Esophagus squamous epithelium (tissue), 5 donors: ENCODE data around the gene DLG3. TPM values are rescaled to one million over a fixed set of nuclear protein-coding genes. Genes with fewer than 3 reads are reported as not detected.
"Not testable (repeated sequence)": the region's sequence is repeated elsewhere in the genome, so short reads cannot be mapped to it uniquely, and the experiment has no call there.

Experiments used
- DNase-seq: peaks from one replicate; lab custom pipeline; 2025; lab: John Stamatoyannopoulos, UW
- H3K27ac ChIP-seq, 4 donors: fragments of 200-600 bp; sonication (generic); one replicate each; pipeline ENCODE4 v1.5.1; 2016 to 2019; ENCODE audit warnings: mild to moderate bottlenecking in 1 of 4
- H3K27me3 ChIP-seq, 4 donors: fragments of 200-600 bp; sonication (generic); 1 replicate in 3 of 4; 2 replicates in 1 of 4; pipeline versions ENCODE4 v1.5.1 to v1.6.0; 2017 to 2021; ENCODE audit warnings: antibody characterized with exemption in 1 of 4
- H3K36me3 ChIP-seq, 3 donors: fragments of 200-600 bp; sonication (generic); one replicate each; pipeline ENCODE4 v1.5.1; 2016 to 2019
- H3K4me1 ChIP-seq, 3 donors: fragments of 200-600 bp; sonication (generic); one replicate each; pipeline ENCODE4 v1.5.1; 2017 to 2019
- H3K4me3 ChIP-seq, 4 donors: fragments of 200-600 bp; sonication (generic); 1 replicate in 3 of 4; 2 replicates in 1 of 4; pipeline ENCODE4 v1.5.1; 2016 to 2019; ENCODE audit warnings: mild to moderate bottlenecking in 2 of 4, moderate library complexity in 1 of 4
- H3K9me3 ChIP-seq, 3 donors: fragments of 200-600 bp; sonication (generic); one replicate each; pipeline ENCODE4 v1.5.1; 2016 to 2019
- POLR2A ChIP-seq, 4 donors: fragments of 450-650 bp; IDR thresholded peaks; one replicate each; pipeline ENCODE4 v1.6.1; 2017; ENCODE audit warnings: antibody characterized with exemption in 4 of 4, mild to moderate bottlenecking in 4 of 4, moderate library complexity in 3 of 4
- WGBS, 2 donors: methylation state at CpG; one replicate each; pipeline ENCODE4 v1.1.5; 2018; 5-methylcytosine and 5-hydroxymethylcytosine counted together
- intact Hi-C: fragments of 100-400 bp; cut with DNase I; formaldehyde crosslinking; loops from one replicate; pipeline ENCODE4 v1.15.0; 2022
- total RNA-seq, 4 donors: library from RNA; depleted of rRNA; stranded (reverse); fragments of >200 nt; gene quantifications; one replicate each; pipeline ENCODE4 v1.1.0, GENCODE V29; 2016
- TF ChIP-seq, protein P1 (sequence below), 6 experiments: fragments of 450-650 bp in 4 of 6; fragments of 200-600 bp in 2 of 6; sonication (generic) in 2 of 6; IDR thresholded peaks; one replicate each; pipeline ENCODE4 v1.5.1; 2016 to 2019; ENCODE audit warnings: antibody characterized with exemption in 6 of 6, mild to moderate bottlenecking in 4 of 6, moderate library complexity in 4 of 6
- donor health status: DM: yes; HTN: yes; CAD: no.

The DLG3 gene
- total RNA-seq, 4 donors from 2014 or later, result 20.8 to 36.7 (median 28.3) TPM

DNA sequence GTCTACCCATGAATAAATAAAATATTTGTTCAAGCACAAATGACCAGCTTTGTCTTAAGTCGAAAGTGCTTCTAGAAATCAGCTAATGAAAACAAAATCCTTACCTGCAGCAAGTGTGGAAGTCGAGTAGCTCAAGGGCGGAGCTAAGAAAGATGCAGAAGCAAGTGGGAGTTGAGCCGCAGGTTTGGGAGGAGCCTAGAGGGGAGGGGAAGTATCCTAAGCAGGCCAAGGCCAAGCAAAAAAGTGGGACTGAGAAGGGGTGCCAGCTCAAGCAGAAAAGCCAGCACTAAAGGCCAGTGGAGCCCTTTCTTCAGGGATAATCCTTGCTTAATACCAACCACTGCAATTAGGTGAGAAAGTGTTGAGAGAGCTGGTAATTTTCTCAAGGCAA, 60.8 kb downstream of the DLG3 start:
- no peak for DNase-seq
- Histone ChIP-seq H3K9me3 (no peaks in the 10 kb centered on the region), H3K36me3 (peaks cover 0 to 43% (median 0%) of the 10 kb centered on the region in 3 donors), H3K27me3 (no peaks in the 10 kb centered on the region), H3K4me3 (no peak overlapping the region), H3K4me1 (no peaks in the 10 kb centered on the region), H3K27ac (no peak overlapping the region)
- TF ChIP-seq, protein P1, sequence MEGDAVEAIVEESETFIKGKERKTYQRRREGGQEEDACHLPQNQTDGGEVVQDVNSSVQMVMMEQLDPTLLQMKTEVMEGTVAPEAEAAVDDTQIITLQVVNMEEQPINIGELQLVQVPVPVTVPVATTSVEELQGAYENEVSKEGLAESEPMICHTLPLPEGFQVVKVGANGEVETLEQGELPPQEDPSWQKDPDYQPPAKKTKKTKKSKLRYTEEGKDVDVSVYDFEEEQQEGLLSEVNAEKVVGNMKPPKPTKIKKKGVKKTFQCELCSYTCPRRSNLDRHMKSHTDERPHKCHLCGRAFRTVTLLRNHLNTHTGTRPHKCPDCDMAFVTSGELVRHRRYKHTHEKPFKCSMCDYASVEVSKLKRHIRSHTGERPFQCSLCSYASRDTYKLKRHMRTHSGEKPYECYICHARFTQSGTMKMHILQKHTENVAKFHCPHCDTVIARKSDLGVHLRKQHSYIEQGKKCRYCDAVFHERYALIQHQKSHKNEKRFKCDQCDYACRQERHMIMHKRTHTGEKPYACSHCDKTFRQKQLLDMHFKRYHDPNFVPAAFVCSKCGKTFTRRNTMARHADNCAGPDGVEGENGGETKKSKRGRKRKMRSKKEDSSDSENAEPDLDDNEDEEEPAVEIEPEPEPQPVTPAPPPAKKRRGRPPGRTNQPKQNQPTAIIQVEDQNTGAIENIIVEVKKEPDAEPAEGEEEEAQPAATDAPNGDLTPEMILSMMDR (IDR thresholded peaks at IDR 0.05), result no peak
- TF ChIP-seq POLR2A (IDR thresholded peaks at IDR 0.05), result no peak
- WGBS, 2 donors, result 51 to 59% methylated on average over 4 of the region's 4 CpGs
- intact Hi-C loops, result no loop called here

DNA sequence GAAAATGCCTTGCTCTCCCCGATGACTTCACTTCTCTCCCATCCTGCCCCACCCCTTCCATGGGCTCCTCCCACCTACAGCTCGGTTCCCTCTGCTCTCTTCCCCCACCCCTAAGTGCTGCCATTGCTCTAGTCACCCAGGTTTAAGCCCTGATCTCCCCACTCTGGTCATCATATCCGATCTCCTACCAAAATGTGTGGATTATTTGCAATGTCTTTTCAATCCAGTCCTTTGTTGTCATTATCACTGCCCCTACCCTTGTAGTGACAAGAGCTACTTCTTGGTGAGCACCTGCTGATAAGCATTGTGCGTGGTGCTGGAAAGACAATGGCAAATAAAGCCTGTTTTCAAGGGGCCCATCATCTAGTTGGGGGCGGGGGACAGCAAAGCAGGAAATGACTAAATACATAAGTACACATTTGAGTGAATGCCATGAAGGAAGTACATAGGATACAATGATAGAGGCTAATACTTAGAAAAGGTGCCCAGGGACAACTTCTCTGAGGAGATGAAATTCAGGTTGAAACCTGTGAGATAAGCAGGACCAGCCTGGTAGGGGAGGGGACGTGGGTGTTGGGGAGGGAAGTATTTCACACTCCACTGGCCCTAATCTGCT, 63.8 kb downstream of the DLG3 start:
- Histone ChIP-seq H3K27ac (no peak overlapping the region), H3K27me3 (no peaks in the 10 kb centered on the region), H3K4me1 (no peaks in the 10 kb centered on the region), H3K36me3 (peaks cover 0 to 13% (median 0%) of the 10 kb centered on the region in 3 donors), H3K4me3 (no peak overlapping the region), H3K9me3 (no peaks in the 10 kb centered on the region)
- 29 to 46% methylated on average over 5 to 6 of the region's 6 CpGs for WGBS, 2 donors
- no peak for DNase-seq
- intact Hi-C loops, result no loop called here
- no peak for TF ChIP-seq POLR2A (IDR thresholded peaks at IDR 0.05)
- TF ChIP-seq, protein P1 (IDR thresholded peaks at IDR 0.05), result no peak

DNA sequence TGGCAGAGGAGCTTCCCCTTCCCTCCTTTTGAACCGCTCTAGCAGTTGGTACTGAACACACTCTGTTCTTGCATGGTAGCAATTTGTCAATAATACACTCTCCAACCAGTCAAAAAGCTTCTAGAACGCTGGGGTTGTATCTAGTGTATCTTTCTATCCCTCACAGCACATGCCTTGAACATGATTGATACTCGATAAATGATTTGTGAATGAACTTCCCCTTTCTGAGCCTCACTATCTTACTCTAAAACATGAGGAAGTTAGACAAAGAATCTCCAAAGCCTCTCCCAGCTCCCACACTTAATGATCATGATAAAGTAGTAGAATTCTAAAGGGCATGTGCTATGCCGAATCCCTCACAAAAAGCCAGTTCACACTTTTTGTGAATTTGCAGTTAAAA, 64.4 kb downstream of the DLG3 start:
- WGBS, 2 donors, result 40 to 63% methylated on average over 2 to 4 of the region's 4 CpGs
- Histone ChIP-seq H3K27ac (no peak overlapping the region), H3K27me3 (no peaks in the 10 kb centered on the region), H3K36me3 (peaks cover 0 to 6% (median 0%) of the 10 kb centered on the region in 3 donors), H3K9me3 (no peaks in the 10 kb centered on the region), H3K4me1 (no peaks in the 10 kb centered on the region), H3K4me3 (no peak overlapping the region)
- no peak for DNase-seq
- TF ChIP-seq POLR2A (IDR thresholded peaks at IDR 0.05), result no peak
- TF ChIP-seq, protein P1 (IDR thresholded peaks at IDR 0.05), result no peak
- intact Hi-C loops, result no loop called here

GRCh38 chrX:70515270-70515669, 70.6 kb downstream of the DLG3 start:
- H3K36me3 ChIP-seq, H3K4me1 ChIP-seq, H3K4me3 ChIP-seq, intact Hi-C loops, DNase-seq, H3K27me3 ChIP-seq, H3K9me3 ChIP-seq, H3K27ac ChIP-seq: not testable (repeated sequence)
- WGBS, 2 donors, result 94% methylated on average over 4 of the region's 4 CpGs; no CpG with 5 or more reads in 1 of the 2 donors

DNA sequence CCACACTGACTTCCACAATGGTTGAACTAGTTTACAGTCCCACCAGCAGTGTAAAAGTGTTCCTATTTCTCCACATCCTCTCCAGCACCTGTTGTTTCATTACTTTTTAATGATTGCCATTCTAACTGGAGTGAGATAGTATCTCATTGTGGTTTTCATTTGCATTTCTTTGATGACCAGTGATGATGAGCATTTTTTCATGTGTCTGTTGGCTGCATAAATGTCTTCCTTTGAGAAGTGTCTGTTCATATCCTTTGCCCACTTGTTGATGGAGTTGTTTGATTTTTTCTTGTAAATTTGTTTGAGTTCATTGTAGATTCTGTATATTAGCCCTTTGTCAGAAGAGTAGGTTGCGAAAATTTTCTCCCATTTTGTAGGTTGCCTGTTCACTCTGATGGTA, 71.1 kb downstream of the DLG3 start:
- 54% methylated on average over 1 of the region's 1 CpG; no CpG with 5 or more reads in 1 of the 2 donors for WGBS, 2 donors
- H3K9me3 ChIP-seq, DNase-seq, H3K4me3 ChIP-seq, H3K27ac ChIP-seq, H3K4me1 ChIP-seq, intact Hi-C loops, H3K27me3 ChIP-seq, H3K36me3 ChIP-seq: not testable (repeated sequence)

- TF ChIP-seq, protein P1 (IDR thresholded peaks at IDR 0.05), result no peak
- no peak for TF ChIP-seq POLR2A (IDR thresholded peaks at IDR 0.05)
- intact Hi-C loops, result no loop called here
- Histone ChIP-seq H3K27ac (no peak overlapping the region), H3K27me3 (no peaks in the 10 kb centered on the region), H3K9me3 (peaks cover 0 to 2% (median 0%) of the 10 kb centered on the region in 3 donors), H3K4me3 (no peak overlapping the region), H3K36me3 (no peaks in the 10 kb centered on the region), H3K4me1 (no peaks in the 10 kb centered on the region)
- 61 to 69% methylated on average over 4 to 7 of the region's 8 CpGs for WGBS, 2 donors
- DNase-seq, result no peak
These were observed 81.1 kb downstream of the DLG3 start for GRCh38 chrX:70525733-70526132.
